ENCODE results near the gene RTP5.

GRCh38 chr2:241913703-241914102 is 44.2 kb downstream of the RTP5 start:
- TF ChIP-seq CTCF (IDR thresholded peaks at IDR 0.05) (no peak), POLR2A (IDR thresholded peaks at IDR 0.05) (no peak)

Measured in heart left ventricle (tissue), 13 donors.